Duodenal mucosa (tissue), 2 donors: Measurements from ENCODE around the gene PRC1.

Experiments used
- H3K27ac ChIP-seq: one replicate; pipeline ENCODE4 v1.7.0; 2013; ENCODE audit warnings: low read depth, low read length
- H3K27me3 ChIP-seq, 2 donors: one replicate each; pipeline ENCODE4 v1.7.0; 2013; ENCODE audit warnings: low read length in 2 of 2, control low read depth in 1 of 2; ENCODE audit not compliant: insufficient read depth in 2 of 2, control insufficient read depth in 1 of 2
- H3K36me3 ChIP-seq, 2 donors: one replicate each; pipeline ENCODE4 v1.7.0; 2013; ENCODE audit warnings: low read length in 2 of 2, control low read depth in 1 of 2; ENCODE audit not compliant: insufficient read depth in 2 of 2, control insufficient read depth in 1 of 2
- H3K4me1 ChIP-seq, 2 donors: one replicate each; pipeline ENCODE4 v1.7.0; 2013; ENCODE audit warnings: low read length in 2 of 2, control low read depth in 1 of 2; ENCODE audit not compliant: insufficient read depth in 2 of 2, control insufficient read depth in 1 of 2
- H3K4me3 ChIP-seq, 2 donors: one replicate each; pipeline ENCODE4 v1.7.0; 2013; ENCODE audit warnings: low read length in 2 of 2, low read depth in 1 of 2
- H3K9ac ChIP-seq, 2 donors: one replicate each; pipeline ENCODE4 v1.7.0; 2013; ENCODE audit warnings: low read length in 2 of 2, low read depth in 1 of 2
- H3K9me3 ChIP-seq, 2 donors: one replicate each; pipeline ENCODE4 v1.7.0; 2013; ENCODE audit warnings: low read length in 2 of 2, control low read depth in 1 of 2; ENCODE audit not compliant: control insufficient read depth in 1 of 2

Gene PRC1

GRCh38 chr15:90970274-90970673 is 24.1 kb downstream of the PRC1 start:
- Histone ChIP-seq H3K4me1 (no peaks in the 10 kb centered on the region), H3K27me3 (no peaks in the 10 kb centered on the region), H3K9ac (no peak overlapping the region), H3K9me3 (no peaks in the 10 kb centered on the region), H3K4me3 (no peak overlapping the region), H3K36me3 (peaks cover 12 to 65% of the 10 kb centered on the region in 2 donors), H3K27ac (no peak overlapping the region)

DNA sequence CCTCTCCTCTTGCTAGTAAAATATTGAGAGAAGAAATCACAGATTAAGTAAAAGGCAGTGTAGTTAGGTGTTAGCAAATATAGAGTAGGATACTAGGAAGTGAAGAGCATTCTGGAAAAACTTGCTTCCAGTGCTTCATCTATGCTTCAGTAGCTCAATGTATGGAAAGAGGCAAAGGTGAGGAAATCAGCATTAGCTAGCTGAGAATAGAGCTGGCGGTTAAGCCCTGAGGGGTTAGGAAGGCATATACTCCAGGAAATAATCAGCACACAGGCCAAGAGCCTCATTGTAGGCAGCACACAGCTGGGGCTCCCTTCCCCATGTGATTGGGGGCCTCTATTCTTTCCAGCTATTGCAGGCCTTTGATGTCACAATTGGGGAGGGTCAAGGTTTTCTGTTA is 25.9 kb downstream of the PRC1 start:
- peaks cover 12 to 64% of the 10 kb centered on the region in 2 donors for H3K36me3 ChIP-seq
- no peak overlapping the region for H3K9ac ChIP-seq
- H3K27me3 ChIP-seq, result no peaks in the 10 kb centered on the region
- H3K9me3 ChIP-seq, result no peaks in the 10 kb centered on the region
- H3K27ac ChIP-seq, result no peak overlapping the region
- no peaks in the 10 kb centered on the region for H3K4me1 ChIP-seq
- no peak overlapping the region for H3K4me3 ChIP-seq

DNA sequence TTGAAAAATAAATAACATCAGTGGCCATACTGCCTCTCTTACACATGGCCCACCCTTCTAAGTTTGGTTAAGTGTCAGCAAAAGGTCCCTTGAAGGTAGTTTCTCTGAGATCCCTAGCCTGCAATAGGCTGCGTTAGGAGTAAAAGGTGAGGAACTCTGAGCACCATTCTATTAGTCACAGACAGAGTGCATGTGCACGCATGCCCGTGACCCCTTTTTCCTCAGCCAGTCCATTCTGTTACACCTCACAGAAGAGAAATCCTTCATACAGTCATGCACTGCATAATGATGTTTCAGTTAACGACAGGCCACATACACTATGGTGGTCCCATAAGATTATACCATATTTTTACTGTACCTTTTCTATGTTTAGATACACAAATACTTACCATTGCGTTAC is 27.1 kb downstream of the PRC1 start:
- Histone ChIP-seq H3K36me3 (peaks cover 15 to 65% of the 10 kb centered on the region in 2 donors), H3K9me3 (no peaks in the 10 kb centered on the region), H3K9ac (no peak overlapping the region), H3K4me1 (no peaks in the 10 kb centered on the region), H3K27me3 (no peaks in the 10 kb centered on the region), H3K4me3 (no peak overlapping the region), H3K27ac (no peak overlapping the region)

DNA sequence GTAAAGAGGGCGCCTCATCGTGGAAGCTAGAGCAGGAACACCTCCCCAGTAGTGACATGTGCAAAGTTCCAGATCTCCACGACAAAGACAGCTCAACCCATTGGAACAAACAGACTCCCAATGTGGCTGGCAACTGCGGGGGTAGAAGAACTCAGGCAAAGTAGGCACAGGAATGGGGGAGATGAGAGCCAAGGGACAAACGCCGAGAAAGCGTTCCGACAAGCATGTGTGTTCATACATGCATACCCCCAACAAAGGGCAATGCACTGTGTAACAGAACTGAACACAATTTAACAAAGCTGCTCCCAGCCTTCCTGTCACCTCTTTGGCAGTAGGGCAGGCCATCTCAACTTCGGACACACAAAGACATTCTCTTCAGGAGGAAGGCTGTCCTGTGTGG is 28.1 kb downstream of the PRC1 start:
- no peak overlapping the region for H3K9ac ChIP-seq
- no peaks in the 10 kb centered on the region for H3K9me3 ChIP-seq
- H3K27me3 ChIP-seq, result no peaks in the 10 kb centered on the region
- no peak overlapping the region for H3K27ac ChIP-seq
- peaks cover 24 to 75% of the 10 kb centered on the region in 2 donors for H3K36me3 ChIP-seq
- no peaks in the 10 kb centered on the region for H3K4me1 ChIP-seq
- H3K4me3 ChIP-seq, result no peak overlapping the region

DNA sequence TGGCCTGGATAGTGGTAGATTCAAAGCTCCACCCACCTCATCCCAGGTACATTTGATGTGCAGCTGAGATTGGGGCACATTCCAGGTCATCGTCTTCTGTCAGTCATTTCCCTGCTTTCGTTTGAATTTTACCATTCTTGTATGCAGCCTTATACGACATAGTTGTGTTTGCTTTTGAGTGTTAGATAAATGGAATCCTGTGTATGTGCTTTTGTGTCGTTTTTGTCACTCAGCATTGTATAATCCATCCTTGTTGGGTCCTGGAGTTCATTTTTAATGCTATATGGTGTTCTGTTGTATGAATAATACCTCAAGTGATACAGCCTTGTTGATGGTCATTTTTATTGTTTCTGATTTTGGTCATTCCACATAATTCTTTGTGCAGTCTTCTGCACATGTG is 32.3 kb downstream of the PRC1 start:
- Histone ChIP-seq H3K27me3 (no peaks in the 10 kb centered on the region), H3K9ac (no peak overlapping the region), H3K9me3 (no peaks in the 10 kb centered on the region), H3K4me3 (no peak overlapping the region), H3K36me3 (peaks cover 24 to 53% of the 10 kb centered on the region in 2 donors), H3K27ac (no peak overlapping the region), H3K4me1 (peaks cover 9% of the 10 kb centered on the region in 2 donors)

DNA sequence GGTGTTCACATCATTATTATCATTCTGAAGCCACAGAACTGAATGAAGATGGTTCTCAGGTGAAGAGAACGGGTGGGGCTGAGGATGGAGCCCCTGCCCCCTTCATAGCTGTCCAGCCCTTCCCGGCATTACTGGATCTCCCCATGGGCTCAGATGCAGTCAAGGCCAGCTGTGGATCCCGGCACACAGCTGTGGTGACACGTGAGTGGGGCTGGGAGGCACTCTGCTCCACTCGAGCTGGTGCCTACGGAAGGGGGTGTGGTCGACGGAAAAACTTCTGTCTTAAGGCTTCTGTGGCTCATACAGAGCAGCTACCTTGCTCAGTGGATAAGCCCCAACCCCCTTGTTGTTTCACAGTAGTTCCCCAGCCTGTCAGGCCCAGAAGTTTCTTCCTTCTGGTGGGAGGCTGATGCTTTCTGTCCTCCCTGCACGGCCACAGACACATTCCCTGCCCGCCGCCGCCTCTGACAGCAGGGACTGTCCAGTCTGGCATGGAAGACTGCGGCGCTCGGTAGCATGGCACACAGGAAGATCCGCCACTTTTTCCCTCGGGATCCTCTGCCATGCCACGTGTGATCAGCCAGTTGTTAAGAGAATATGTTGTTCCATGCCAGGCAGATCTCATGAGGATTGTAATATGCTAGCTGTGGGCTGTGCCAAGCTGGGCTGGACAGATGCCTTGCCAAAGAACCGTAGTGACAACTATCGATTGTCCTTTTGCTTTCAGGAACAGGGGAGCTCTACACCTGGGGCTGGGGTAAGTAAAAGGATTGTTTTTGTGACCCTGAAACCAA is 33.8 kb downstream of the PRC1 start:
- peaks cover 22 to 41% of the 10 kb centered on the region in 2 donors for H3K36me3 ChIP-seq
- no peaks in the 10 kb centered on the region for H3K9me3 ChIP-seq
- no peak overlapping the region for H3K4me3 ChIP-seq
- no peak overlapping the region for H3K9ac ChIP-seq
- no peaks in the 10 kb centered on the region for H3K27me3 ChIP-seq
- H3K27ac ChIP-seq, result no peak overlapping the region
- H3K4me1 ChIP-seq, result peaks cover 17 to 18% of the 10 kb centered on the region in 2 donors

GRCh38 chr15:90959894-90960293 is 34.4 kb downstream of the PRC1 start:
- no peak overlapping the region for H3K9ac ChIP-seq
- H3K4me1 ChIP-seq, result peaks cover 20 to 22% of the 10 kb centered on the region in 2 donors

GRCh38 chr15:90959028-90959595 is 35.2 kb downstream of the PRC1 start:
- H3K36me3 ChIP-seq, result peaks cover 22 to 40% of the 10 kb centered on the region in 2 donors
- H3K9ac ChIP-seq, result no peak overlapping the region
- H3K27me3 ChIP-seq, result no peaks in the 10 kb centered on the region
- H3K27ac ChIP-seq, result no peak overlapping the region
- no peak overlapping the region for H3K4me3 ChIP-seq
- peaks cover 20 to 22% of the 10 kb centered on the region in 2 donors for H3K4me1 ChIP-seq
- no peaks in the 10 kb centered on the region for H3K9me3 ChIP-seq

More at GRCh38 chr15:90959894-90960293, 34.4 kb downstream of the PRC1 start:
- H3K9me3 ChIP-seq, result no peaks in the 10 kb centered on the region
- H3K27me3 ChIP-seq, result no peaks in the 10 kb centered on the region
- peaks cover 22 to 41% of the 10 kb centered on the region in 2 donors for H3K36me3 ChIP-seq
- no peak overlapping the region for H3K27ac ChIP-seq
- H3K4me3 ChIP-seq, result no peak overlapping the region

DNA sequence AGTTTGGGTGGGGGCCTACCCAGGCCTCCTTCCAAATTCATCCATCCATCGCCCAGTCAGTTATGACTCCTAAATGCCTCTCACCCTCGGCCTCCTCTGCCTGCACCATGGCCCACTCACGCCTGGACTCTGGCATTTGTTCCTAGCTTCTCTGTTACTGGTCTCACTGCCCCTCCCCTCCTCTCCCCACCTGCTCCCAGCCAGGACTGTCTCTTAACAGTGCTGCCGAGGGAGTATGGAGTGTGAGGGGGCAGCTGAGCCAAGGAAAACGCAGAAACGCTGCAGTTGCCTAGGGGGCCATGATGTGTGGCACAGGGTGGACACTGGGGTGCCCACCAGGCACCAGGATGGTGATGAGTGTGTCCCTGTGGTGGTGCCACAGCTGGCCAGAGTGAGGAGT is 36.5 kb downstream of the PRC1 start:
- Histone ChIP-seq H3K9me3 (no peaks in the 10 kb centered on the region), H3K9ac (peak overlapping the region in 1 of 2 donors; percentile 69), H3K36me3 (peaks cover 27 to 40% of the 10 kb centered on the region in 2 donors), H3K27me3 (no peaks in the 10 kb centered on the region), H3K27ac (no peak overlapping the region), H3K4me1 (peaks cover 20 to 22% of the 10 kb centered on the region in 2 donors), H3K4me3 (peak overlapping the region; percentile 72 to 77)

- peaks cover 25 to 43% of the 10 kb centered on the region in 2 donors for H3K36me3 ChIP-seq
- peak overlapping the region; percentile 72 to 77 for H3K4me3 ChIP-seq
- H3K9me3 ChIP-seq, result no peaks in the 10 kb centered on the region
- peaks cover 20 to 22% of the 10 kb centered on the region in 2 donors for H3K4me1 ChIP-seq
- H3K27me3 ChIP-seq, result no peaks in the 10 kb centered on the region
- no peak overlapping the region for H3K27ac ChIP-seq
- H3K9ac ChIP-seq, result peak overlapping the region; percentile 69 to 74
These were observed 37.1 kb downstream of the PRC1 start for GRCh38 chr15:90957031-90957790.
